GM12873 (cell line): ENCODE results near the gene CMIP.

Experiments used
- TF ChIP-seq, protein P1 (sequence below): IDR thresholded peaks from 2 replicates; pipeline ENCODE4 v1.5.1; 2012; ENCODE audit warnings: low read depth, mild to moderate bottlenecking, moderate library complexity, low read length, control low read depth; ENCODE audit not compliant: insufficient read depth; ENCODE audit errors: missing control alignments

The CMIP gene

DNA sequence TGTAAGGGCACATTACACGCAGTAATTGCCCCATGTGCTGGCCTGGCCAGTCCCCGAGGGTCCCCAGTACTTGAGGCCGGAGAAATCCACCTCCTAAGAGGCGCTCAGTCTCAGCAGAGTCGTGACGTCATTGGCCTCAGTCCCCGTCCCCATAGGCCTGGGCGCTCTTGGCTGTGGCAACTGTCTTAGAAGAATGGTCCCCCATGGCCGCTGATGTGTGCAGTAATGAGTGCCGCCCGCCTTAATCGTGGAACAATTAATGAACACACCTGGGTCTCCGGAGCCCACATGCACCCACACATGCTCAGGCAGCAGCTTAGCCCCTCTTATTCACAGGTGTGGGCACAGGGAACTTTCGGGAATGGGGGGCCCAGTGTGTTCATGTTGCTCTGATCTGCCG lies 248.0 kb downstream of the CMIP start:
- TF ChIP-seq, protein P1, sequence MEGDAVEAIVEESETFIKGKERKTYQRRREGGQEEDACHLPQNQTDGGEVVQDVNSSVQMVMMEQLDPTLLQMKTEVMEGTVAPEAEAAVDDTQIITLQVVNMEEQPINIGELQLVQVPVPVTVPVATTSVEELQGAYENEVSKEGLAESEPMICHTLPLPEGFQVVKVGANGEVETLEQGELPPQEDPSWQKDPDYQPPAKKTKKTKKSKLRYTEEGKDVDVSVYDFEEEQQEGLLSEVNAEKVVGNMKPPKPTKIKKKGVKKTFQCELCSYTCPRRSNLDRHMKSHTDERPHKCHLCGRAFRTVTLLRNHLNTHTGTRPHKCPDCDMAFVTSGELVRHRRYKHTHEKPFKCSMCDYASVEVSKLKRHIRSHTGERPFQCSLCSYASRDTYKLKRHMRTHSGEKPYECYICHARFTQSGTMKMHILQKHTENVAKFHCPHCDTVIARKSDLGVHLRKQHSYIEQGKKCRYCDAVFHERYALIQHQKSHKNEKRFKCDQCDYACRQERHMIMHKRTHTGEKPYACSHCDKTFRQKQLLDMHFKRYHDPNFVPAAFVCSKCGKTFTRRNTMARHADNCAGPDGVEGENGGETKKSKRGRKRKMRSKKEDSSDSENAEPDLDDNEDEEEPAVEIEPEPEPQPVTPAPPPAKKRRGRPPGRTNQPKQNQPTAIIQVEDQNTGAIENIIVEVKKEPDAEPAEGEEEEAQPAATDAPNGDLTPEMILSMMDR: no peak

DNA sequence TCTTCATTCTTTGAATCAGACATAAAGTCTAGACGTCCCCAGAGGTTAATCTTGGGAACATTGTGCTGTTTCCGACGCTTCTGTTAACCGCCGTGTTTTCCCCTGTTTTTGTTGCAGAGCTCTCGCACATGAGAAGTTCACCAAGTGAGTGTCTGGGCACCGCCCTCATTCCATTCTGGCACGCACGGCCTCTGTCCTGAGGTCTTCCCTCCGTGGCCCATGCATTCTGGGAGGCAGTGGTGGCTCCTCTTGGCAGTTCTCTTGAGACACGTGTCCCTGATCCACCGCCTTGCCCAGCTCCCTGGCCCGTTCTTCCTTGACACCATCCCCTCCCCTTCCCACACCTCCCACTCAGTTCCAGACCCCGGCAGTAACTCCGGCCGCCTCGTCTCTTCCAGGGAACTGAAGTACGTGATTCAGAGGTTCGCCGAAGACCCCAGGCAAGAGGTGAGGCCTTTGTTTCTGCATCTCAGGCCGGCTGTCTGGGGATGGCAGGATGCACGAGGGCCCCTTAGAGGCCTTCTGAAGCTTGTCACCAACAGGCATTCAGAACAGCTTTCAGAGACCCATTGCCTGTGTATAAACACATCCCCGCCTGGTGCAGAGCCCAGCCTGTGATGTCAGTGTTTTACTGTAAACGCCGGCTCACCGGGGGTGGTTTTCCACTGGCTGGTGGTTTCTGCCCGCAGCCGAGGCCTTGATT lies 248.6 kb downstream of the CMIP start:
- TF ChIP-seq, protein P1: no peak

DNA sequence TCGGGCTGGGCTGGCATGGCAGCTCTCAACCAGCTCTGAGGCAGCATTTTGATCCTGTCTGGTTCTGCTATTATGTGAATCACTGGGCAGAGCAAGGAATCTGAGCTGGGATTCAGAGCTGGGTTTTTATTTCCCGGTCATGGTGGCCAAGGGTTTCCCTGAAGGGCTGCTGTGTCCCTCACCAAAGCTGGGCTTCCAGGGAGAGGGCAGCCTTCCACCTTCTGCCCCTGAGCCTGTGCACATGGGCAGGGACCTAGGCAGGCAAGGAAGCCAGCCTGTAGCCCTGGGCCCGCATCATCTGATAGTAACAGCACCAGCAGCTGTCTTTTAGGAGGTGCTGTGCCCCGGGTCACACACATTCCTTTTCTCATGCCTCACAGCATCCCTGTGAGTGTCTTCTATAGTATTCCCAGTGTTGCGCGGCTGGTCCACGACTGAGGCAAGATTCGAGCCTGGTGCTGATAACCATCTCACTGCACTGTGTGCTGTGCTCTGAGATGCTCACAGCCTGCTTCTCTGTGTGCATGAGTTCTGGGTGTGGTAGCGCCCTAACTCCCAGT lies 249.2 kb downstream of the CMIP start:
- TF ChIP-seq, protein P1: no peak

DNA sequence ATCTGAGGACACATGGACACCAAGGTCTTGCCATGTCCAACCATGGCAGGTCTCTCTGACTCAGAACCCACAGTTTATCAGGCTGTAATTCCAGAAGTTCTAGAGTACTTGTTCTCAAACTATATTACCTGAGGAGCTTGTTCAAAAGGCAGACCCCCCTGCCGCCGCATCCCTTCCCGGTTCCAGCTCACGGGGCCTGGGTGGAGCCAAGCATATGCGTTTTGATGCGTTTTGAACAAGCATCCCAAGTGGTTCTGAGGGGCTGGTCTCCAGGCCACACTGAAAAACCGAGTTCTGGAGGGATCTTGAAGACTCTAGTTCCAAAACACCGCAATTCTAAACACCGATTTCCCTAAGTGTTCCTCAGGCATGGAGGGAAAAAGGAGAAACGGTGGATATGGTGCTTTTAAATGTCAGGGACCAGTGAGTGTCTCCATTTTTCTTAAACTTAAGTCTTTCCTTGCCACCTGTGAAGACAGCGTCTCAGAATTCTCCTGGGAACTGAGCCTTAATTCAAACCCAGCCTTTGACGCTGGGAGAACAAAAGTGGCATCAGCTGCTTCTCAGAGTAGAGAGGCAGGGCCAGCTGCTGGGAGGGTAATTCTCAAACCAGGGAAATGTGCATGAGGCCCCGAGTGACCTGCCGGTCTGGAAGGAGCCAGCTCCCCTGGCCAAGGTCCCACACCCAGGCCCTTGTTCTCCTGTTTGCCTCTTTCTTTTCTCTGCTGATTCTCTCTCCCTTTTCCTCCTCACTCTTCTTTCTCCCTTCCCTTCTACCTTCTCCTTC lies 250.1 kb downstream of the CMIP start:
- TF ChIP-seq, protein P1: no peak

DNA sequence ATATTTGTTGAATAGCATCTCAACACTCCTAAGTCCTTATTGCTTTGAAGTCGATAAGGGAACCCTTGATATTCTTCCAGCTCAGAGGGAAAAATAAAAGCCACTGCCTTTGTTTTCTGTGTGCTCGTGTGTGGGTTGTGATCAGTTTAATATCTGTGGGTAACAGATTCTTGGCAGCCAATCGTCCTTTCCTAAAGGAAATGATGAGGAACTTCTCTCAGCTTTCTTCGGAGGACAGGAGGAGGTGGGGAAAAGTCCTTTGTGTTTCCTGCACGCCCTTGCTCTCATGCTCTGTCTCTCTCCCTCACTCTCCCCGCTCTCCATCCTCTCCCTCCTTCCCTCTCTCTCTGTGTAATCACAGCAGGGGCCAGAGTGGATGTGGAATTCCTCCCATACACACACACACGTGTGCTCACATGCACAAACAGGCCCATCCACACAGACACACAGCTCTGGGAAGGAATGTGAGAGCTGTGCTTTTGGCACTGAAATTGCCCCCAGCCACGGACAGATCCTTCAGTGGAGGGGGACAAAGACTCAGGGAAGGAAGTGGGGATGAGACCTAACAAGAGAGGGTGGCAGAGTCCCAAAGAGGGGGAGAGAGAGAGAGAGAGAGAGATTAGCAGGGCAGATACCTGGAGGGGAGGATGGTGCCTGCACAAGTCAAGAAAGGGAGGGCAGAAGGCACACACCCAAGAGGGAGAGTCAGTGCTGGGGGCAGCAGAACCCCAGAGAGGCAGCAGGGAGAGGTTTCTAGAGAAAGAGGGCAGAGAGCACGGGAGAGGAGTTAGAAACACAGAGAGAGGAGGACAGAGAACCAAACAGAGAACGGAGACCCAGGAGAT lies 250.9 kb downstream of the CMIP start:
- TF ChIP-seq, protein P1: no peak

DNA sequence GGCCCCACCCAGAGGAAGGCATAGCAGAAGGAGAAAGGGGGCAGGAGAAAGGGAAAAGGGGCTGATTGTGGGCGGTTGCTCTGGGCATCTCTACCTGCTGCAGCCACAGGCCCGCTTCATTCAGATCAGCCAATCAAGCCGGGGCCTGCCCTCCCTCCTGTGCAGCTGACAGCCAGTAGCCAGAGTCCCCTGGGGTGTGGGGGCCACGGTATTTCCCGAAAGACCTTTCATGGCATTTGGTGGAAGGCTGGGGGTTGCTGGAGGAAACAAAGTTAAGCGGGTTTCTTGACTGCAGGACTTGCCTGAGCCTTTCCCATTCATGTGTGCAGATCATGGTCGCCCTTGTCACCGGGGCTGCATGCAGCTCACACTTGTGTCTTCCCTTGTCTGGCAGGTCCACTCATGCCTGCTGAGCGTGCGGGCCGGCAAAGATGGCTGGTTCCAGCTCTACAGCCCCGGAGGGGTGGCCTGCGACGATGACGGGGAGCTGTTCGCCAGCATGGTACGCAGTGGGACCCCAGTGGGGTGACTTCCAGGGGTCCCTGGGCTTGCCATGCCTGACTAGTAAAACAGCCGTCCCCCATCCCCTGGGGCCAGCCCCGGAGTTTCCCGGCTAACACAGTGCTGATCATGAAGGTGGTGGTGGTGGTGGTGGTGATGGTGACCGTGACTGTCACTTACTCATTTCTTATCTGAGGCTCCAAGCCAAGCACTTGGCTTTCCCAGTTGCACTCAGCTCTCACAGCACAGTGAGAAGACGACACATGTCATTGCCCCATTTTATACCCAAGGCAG lies 251.8 kb downstream of the CMIP start:
- TF ChIP-seq, protein P1: no peak
